ENCODE results near the gene RADIL.
A peak's percentile ranks its signal among the peaks of the same experiment; 100 is the strongest.

The RADIL gene

DNA sequence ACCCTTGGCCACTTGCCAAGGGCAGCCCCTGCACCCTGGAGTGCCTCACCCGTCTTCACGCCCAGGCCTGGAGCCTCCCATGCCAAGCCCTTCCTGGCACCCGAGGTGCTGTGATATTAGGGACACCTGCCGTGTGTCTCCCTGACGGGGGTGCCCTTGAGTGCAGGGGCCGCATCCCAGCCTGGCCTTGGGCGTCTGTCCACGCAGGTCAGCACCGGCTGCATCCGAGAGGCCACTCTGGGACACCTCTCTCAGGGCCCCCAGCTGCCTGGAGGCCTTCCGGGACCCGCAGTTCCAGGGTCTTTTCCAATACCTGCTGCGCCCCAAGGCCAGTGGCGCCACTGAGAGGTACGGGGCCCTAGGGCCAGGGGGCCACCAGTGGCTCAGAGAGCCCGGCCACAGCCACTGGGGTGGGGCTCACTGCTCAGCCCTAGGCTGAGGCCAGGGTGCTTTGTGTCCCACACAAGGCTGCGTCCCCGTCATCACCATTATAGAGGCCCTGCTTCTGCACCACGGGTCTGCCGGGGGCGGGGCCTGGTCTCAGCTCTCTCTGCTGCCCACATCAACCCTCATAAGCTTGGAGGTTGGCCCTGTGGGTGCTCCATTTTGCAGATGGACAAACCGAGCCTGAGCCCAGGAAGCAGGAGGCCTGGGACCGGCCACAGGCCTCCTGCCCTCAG lies 95.4 kb downstream of the RADIL start:
- H3K4me3 ChIP-seq (ENCODE audit: low read length): no peak overlapping the region
- no peak for TF ChIP-seq ZNF274 (IDR thresholded peaks at IDR 0.05; ENCODE audit: low read depth, low read length)

DNA sequence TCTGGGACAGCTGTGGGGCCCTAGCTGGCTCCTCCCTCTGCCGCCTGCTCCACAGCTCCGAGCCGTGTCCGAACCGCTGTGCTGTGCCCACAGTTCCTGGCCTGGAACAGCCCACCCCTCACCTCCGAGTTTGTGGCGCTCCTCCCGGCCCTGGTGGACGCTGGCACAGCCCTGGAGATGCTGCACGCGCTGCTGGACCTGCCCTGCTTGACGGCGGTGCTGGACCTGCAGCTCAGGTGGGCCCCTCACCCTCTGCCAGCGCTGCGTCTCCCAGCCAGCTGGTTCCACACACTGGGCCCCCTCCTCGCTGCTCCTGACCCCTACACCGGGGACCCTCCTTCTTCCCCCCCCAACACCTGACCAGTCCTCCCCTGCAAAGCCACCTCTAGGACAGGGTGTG lies 96.0 kb downstream of the RADIL start:
- no peak overlapping the region for H3K4me3 ChIP-seq (ENCODE audit: low read length)
- TF ChIP-seq ZNF274 (IDR thresholded peaks at IDR 0.05; ENCODE audit: low read depth, low read length): no peak

- no peak for TF ChIP-seq ZNF274 (IDR thresholded peaks at IDR 0.05; ENCODE audit: low read depth, low read length)
Measured at GRCh38 chr7:4786015-4786414, 97.5 kb downstream of the RADIL start.

GRCh38 chr7:4785371-4785770 lies 98.1 kb downstream of the RADIL start:
- TF ChIP-seq ZNF274 (IDR thresholded peaks at IDR 0.05; ENCODE audit: low read depth, low read length): no peak
- H3K4me3 ChIP-seq (ENCODE audit: low read length): no peak overlapping the region

More at GRCh38 chr7:4786015-4786414, 97.5 kb downstream of the RADIL start:
- H3K4me3 ChIP-seq (ENCODE audit: low read length): no peak overlapping the region

DNA sequence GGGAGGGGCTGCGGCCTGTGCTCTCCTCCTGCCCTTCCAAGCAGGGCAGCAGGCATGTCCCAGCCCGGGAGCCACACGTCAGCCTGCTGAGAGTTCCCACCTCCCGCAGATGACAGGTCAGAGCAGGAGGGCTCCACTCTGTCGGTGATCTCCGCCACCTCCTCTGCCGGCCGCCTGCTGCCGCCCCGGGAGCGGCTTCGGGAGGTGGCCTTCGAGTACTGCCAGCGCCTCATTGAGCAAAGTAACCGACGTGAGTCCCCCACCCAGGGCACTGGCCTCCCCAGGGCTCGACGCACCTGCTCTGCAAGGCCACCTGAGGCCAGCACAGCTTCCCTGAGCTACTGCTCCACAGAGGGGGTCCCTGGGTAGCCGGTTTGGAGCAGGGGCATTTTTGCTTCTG lies 98.7 kb downstream of the RADIL start:
- no peak overlapping the region for H3K4me3 ChIP-seq (ENCODE audit: low read length)
- TF ChIP-seq ZNF274 (IDR thresholded peaks at IDR 0.05; ENCODE audit: low read depth, low read length): no peak

DNA sequence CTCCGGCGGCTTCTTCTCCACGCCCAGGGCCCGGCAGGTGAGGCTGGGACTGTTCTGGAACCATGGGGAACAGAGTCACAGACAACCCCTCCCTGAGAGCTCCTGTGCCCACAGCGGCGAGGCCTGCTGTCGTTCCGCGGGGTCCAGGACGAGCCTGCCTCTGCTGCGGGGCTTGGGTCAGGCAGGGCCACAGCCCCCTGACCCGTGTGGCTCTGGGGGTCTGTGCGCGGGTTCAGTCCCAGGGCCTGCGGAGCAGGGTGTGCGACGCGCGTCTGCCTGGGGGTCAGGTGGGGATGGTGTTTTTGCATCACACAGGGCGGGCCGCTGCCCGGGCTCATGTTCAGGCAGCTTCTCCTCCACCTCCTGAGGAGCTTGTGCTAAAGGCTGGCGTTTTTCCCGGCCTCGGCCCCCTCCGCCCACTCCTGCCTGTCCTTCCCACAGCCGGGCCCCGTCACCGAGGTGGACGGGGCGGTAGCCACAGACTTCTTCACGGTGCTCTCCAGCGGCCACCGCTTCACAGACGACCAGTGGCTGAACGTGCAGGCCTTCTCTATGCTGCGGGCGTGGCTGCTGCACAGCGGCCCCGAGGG lies 99.7 kb downstream of the RADIL start:
- no peak overlapping the region for H3K4me3 ChIP-seq (ENCODE audit: low read length)
- TF ChIP-seq ZNF274 (IDR thresholded peaks at IDR 0.05; ENCODE audit: low read depth, low read length): no peak

DNA sequence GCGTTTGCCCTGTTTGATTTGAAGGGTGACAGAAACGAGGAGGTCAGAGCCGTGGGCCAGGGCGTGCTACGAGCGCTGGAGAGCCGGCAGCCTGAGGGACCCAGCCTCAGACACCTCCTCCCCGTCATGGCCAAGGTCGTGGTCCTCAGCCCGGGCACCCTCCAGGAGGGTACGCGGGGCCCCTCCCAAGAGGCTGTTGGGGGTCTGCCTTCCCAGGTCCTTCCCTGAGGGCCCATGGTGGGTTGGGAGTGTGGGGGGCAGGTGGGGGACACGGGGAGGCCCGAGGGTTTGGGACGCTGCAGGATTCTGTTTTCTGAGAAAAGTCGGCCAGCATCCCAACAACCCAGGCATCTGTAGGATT lies 100.2 kb downstream of the RADIL start:
- no peak for TF ChIP-seq ZNF274 (IDR thresholded peaks at IDR 0.05; ENCODE audit: low read depth, low read length)
- no peak overlapping the region for H3K4me3 ChIP-seq (ENCODE audit: low read length)

DNA sequence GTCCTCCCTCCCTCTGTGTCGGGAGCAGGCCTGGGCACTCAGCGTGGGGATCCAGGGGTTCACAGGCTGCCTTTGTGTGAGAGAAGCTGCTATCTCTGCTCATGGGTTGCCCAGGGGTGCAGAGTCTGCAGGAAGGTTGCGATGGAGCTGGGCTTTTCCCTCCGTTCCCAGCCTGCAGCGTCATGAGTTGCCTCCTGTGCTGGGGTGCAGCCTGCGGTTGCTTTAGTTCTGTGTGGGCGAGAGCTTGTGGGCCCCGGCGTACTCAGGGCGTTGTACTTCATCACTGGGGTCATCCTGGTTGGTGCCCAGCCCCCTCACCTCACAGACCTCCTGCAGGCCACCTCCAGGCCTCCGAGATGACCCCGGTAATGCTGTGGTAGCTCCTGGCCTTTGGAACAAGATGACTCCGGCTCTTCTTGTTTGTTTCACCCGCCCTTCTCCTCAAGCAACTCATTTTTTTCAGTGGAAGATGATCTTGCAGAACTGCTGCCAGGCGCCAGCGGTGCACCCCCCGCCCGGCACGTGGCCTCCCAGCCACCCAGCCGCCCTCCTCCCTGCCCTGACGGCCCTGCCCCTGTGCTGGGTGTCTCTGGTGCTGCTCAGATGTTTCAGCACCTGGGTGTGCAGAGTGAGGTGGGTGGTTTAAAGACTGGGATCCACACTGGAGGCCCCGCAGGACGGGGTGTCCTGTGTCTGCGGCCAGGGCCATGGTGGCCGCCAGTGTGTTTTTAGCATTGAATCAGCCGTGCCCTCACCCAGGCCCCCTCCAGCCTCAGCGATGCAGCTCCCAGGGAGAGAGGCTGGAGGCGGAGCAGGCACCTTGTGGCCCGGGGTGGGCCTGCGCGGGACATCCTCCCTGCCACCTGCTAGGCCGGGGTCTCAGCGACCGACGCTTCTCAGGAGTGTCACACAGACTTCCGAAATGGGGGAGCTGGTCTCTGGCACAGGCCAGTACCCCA lies 100.9 kb downstream of the RADIL start:
- H3K4me3 ChIP-seq (ENCODE audit: low read length): no peak overlapping the region
- no peak for TF ChIP-seq ZNF274 (IDR thresholded peaks at IDR 0.05; ENCODE audit: low read depth, low read length)

DNA sequence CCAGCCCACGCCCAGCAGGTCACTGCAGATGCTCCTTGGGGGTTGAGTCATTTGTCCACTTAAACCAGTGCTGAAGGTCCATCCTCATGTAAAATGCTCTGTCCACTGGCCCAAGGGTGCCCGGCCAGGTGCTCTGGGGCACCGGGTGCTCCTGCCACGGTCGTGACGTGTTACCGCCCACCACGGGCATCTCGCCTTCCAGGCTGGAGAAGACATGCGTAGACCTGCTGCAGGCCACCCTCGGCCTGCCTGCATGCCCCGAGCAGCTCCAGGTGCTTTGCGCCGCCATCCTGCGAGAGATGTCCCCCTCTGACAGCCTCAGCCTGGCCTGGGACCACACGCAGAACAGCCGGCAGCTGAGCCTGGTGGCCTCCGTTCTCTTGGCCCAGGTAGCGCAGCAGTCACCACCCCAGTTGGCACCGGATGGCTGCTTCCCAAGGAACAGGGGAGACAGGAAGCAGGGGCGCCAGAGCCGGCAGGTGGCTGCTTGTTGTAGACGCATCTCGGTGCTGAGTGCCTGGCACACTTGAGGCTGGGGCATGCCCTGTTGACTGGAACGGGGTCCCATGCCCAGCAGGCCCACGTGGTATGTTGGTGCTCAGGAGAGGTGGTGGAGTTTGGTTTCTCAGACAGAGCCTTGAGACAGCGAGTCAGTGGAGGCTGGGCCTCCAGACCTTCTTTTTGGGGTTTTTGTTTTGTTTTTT lies 102.0 kb downstream of the RADIL start:
- TF ChIP-seq ZNF274 (IDR thresholded peaks at IDR 0.05; ENCODE audit: low read depth, low read length): no peak
- no peak overlapping the region for H3K4me3 ChIP-seq (ENCODE audit: low read length)

- no peak overlapping the region for H3K4me3 ChIP-seq (ENCODE audit: low read length)
- TF ChIP-seq ZNF274 (IDR thresholded peaks at IDR 0.05; ENCODE audit: low read depth, low read length): no peak
Measured at GRCh38 chr7:4779118-4779517, 104.4 kb downstream of the RADIL start.

DNA sequence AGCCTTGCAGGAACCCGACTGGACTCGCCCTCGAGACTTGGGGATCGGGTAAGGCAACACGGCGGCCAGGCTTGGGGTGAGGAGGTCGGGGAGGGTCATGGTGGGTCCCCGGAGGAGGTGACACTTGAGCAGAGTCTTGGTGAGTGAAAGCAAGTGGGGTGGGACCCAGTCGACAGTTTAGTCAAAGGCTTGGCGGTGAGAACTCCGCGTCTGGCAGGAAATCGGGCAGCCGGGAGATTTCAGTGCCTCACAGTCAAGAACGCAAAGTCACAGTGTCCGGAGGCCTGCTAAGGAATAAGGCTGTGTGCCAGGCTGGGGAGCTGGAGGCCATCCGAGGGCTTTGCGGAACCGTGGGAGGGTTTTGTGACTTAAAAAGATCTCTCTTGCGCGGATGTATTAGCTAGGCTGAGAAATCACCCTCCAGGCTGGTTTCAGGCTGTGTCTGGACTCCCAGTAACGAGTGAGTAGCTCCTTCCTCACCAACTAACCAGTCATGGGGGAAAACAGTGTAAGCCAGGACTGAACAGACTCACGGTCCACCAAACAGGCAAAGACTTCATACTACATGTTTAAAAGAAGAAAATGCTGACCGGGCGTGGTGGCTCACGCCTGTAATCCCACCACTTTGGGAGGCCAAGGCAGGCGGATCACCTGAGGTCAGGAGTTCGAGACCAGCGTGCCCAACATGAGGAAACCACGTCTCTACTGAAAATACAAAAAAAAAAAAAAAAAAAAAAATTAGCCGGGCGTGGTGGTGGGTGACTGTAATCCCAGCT lies 107.5 kb downstream of the RADIL start:
- TF ChIP-seq ZNF274 (IDR thresholded peaks at IDR 0.05; ENCODE audit: low read depth, low read length): no peak

DNA sequence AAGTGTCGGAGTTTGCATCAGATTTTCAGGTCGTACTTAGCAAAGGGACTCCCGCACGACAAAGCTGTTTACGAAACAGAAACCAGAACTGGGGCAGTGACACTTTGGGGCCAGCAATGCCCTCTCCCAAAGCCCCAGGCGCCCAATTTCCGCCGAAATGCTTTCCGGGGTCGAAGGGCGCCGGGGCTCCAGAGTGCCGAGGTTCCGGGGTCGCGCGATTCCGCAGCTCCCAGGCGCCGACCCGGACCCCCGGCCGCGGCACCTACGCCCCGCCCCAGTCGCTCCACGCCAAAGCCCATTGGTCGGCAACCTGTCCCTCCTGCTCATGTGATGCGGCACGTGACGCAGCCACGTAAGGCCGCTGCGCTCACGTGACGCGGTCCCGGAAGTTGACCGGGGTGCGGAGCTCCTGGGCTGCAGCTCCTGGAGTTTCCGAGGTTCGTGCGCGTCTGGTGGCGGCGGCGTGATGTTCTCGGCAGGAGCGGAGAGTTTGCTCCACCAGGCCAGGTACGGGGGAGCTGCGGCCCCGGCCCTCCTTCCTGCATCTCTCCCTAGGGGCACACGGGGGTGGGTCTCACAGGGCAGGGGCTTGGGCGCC lies 108.2 kb downstream of the RADIL start, which contains the start of gene AP5Z1:
TSS of gene AP5Z1 (plus strand) at position 374 of the 598 bp plus-strand sequence. CDS start at position 467, 93 bp downstream.
- peak within 1 kb of the TSS; percentile 86 for H3K4me3 ChIP-seq (ENCODE audit: low read length)
- no peak for TF ChIP-seq ZNF274 (IDR thresholded peaks at IDR 0.05; ENCODE audit: low read depth, low read length)

More for the DNA sequence above, 107.5 kb downstream of the RADIL start:
- peak overlapping the region; percentile 86 for H3K4me3 ChIP-seq (ENCODE audit: low read length)

Data from GM08714 (cell line).